ENCODE results near the gene CAPN6.

DNA sequence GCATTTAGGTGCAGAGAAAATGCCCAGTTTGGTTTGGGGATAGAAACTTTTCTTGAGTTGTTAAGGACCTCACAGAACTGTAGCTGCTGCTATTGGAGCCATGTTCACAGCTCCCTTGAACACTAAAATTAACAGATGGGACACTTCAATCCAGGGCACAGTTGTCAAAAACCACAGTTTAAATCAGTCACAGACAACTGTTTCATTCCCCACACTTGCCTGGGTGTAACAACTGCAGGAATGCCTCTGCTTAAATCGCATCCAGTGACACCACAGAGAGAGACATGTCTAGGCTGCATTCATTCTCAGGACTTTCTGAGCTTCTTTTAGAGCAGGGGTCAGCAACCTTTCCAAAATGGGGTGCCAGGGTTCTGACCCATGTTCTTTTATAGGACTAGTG, 12.7 kb upstream of the CAPN6 start:
- TF ChIP-seq, protein P1, sequence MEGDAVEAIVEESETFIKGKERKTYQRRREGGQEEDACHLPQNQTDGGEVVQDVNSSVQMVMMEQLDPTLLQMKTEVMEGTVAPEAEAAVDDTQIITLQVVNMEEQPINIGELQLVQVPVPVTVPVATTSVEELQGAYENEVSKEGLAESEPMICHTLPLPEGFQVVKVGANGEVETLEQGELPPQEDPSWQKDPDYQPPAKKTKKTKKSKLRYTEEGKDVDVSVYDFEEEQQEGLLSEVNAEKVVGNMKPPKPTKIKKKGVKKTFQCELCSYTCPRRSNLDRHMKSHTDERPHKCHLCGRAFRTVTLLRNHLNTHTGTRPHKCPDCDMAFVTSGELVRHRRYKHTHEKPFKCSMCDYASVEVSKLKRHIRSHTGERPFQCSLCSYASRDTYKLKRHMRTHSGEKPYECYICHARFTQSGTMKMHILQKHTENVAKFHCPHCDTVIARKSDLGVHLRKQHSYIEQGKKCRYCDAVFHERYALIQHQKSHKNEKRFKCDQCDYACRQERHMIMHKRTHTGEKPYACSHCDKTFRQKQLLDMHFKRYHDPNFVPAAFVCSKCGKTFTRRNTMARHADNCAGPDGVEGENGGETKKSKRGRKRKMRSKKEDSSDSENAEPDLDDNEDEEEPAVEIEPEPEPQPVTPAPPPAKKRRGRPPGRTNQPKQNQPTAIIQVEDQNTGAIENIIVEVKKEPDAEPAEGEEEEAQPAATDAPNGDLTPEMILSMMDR (IDR thresholded peaks at IDR 0.05) = no peak
- TF ChIP-seq POLR2A (IDR thresholded peaks at IDR 0.05) = no peak

Measured in Peyer's patch (tissue), 4 donors.